Measurements from ENCODE around the gene VWA5B1. TPM values are rescaled to one million over a fixed set of nuclear protein-coding genes. Genes with fewer than 3 reads are reported as not detected.
"Not testable (repeated sequence)": the region's sequence is repeated elsewhere in the genome, so short reads cannot be mapped to it uniquely, and the experiment has no call there.

The VWA5B1 gene
- total RNA-seq, 3 donors from 2014 or later, result 0.29 TPM; not detected in 2

- Histone ChIP-seq H3K4me3 (no peak overlapping the region), H3K27ac (no peak overlapping the region), H3K9me3 (no peaks in the 10 kb centered on the region), H3K4me1 (no peaks in the 10 kb centered on the region), H3K27me3 (no peaks in the 10 kb centered on the region), H3K36me3 (no peaks in the 10 kb centered on the region)
- no peak for DNase-seq (ENCODE audit: low spot score in 2 of 2)
- intact Hi-C loops (cut with DNase I; ENCODE audit: low total_unique reads), result no loop called here
- no peak for TF ChIP-seq POLR2A (IDR thresholded peaks at IDR 0.05)
- no peak for TF ChIP-seq POLR2AphosphoS5 (IDR thresholded peaks at IDR 0.05)
- TF ChIP-seq CTCF (IDR thresholded peaks at IDR 0.05), result no peak
Observed at GRCh38 chr1:20266141-20266540, 24.5 kb upstream of the VWA5B1 start.

GRCh38 chr1:20266642-20267041, 24.0 kb upstream of the VWA5B1 start:
- Histone ChIP-seq H3K4me1 (no peaks in the 10 kb centered on the region), H3K27ac (no peak overlapping the region), H3K36me3 (no peaks in the 10 kb centered on the region), H3K4me3 (no peak overlapping the region), H3K27me3 (no peaks in the 10 kb centered on the region), H3K9me3 (no peaks in the 10 kb centered on the region)
- TF ChIP-seq POLR2AphosphoS5 (IDR thresholded peaks at IDR 0.05) (no peak), POLR2A (IDR thresholded peaks at IDR 0.05) (no peak), CTCF (IDR thresholded peaks at IDR 0.05) (no peak)
- intact Hi-C loops (cut with DNase I; ENCODE audit: low total_unique reads), result no loop called here
- no peak for DNase-seq (ENCODE audit: low spot score in 2 of 2)

GRCh38 chr1:20271498-20272400, 18.9 kb upstream of the VWA5B1 start:
- Histone ChIP-seq H3K36me3 (no peaks in the 10 kb centered on the region), H3K9me3 (no peaks in the 10 kb centered on the region), H3K27ac (no peak overlapping the region), H3K4me1 (no peaks in the 10 kb centered on the region), H3K27me3 (no peaks in the 10 kb centered on the region), H3K4me3 (no peak overlapping the region)
- no peak for DNase-seq (ENCODE audit: low spot score in 2 of 2)
- intact Hi-C loops (cut with DNase I; ENCODE audit: low total_unique reads), result no loop called here
- no peak for TF ChIP-seq POLR2AphosphoS5 (IDR thresholded peaks at IDR 0.05)

GRCh38 chr1:20273716-20274115, 17.0 kb upstream of the VWA5B1 start:
- intact Hi-C loops (cut with DNase I; ENCODE audit: low total_unique reads); H3K4me3 ChIP-seq; H3K36me3 ChIP-seq; H3K9me3 ChIP-seq; DNase-seq (ENCODE audit: low spot score in 2 of 2); H3K4me1 ChIP-seq; H3K27ac ChIP-seq; H3K27me3 ChIP-seq: not testable (repeated sequence)

- Histone ChIP-seq H3K4me3 (no peak overlapping the region), H3K27ac (no peak overlapping the region), H3K36me3 (no peaks in the 10 kb centered on the region), H3K27me3 (no peaks in the 10 kb centered on the region), H3K4me1 (no peaks in the 10 kb centered on the region), H3K9me3 (no peaks in the 10 kb centered on the region)
- TF ChIP-seq POLR2A (IDR thresholded peaks at IDR 0.05) (no peak), CTCF (IDR thresholded peaks at IDR 0.05) (no peak), POLR2AphosphoS5 (IDR thresholded peaks at IDR 0.05) (no peak)
- no peak for DNase-seq (ENCODE audit: low spot score in 2 of 2)
- intact Hi-C loops (cut with DNase I; ENCODE audit: low total_unique reads), result no loop called here
Observed at GRCh38 chr1:20275319-20275925, 15.3 kb upstream of the VWA5B1 start.

- H3K4me3 ChIP-seq, result no peak overlapping the region
- no peak for DNase-seq (ENCODE audit: low spot score in 2 of 2)
- no peak overlapping the region for H3K27ac ChIP-seq
- H3K27me3 ChIP-seq, result no peaks in the 10 kb centered on the region
- intact Hi-C loops (cut with DNase I; ENCODE audit: low total_unique reads), result no loop called here
- no peaks in the 10 kb centered on the region for H3K4me1 ChIP-seq
- TF ChIP-seq POLR2A (IDR thresholded peaks at IDR 0.05) (no peak), CTCF (IDR thresholded peaks at IDR 0.05) (no peak), POLR2AphosphoS5 (IDR thresholded peaks at IDR 0.05) (no peak)
- no peaks in the 10 kb centered on the region for H3K36me3 ChIP-seq
- no peaks in the 10 kb centered on the region for H3K9me3 ChIP-seq
Observed at GRCh38 chr1:20276485-20277159, 14.1 kb upstream of the VWA5B1 start.

All from breast epithelium (tissue), 4 donors.